PFSK-1 (cell line): ENCODE results near the gene NPHS1.

ENCODE experiments used
- FOXP2 ChIP-seq: optimal IDR thresholded peaks from 2 replicates; pipeline ENCODE3; 2011; ENCODE audit warnings: borderline replicate concordance, control low read depth, inconsistent platforms; ENCODE audit not compliant: insufficient read depth; ENCODE audit errors: extremely low read length, extremely low read depth
- POLR2AphosphoS5 ChIP-seq: IDR thresholded peaks from 2 replicates; pipeline ENCODE4 v1.6.1; 2012; ENCODE audit warnings: low read depth, mild to moderate bottlenecking, control low read depth, low read length, moderate library complexity
- TAF1 ChIP-seq: IDR thresholded peaks from 2 replicates; pipeline ENCODE4 v1.6.1; 2012; ENCODE audit warnings: low read length, control low read depth, borderline replicate concordance; ENCODE audit not compliant: insufficient read depth

GRCh38 chr19:35860436-35860817 lies 8.1 kb upstream of the NPHS1 start:
- TF ChIP-seq POLR2AphosphoS5 (no peak), FOXP2 (no peak), TAF1 (no peak)
